ENCODE data around the gene ZNF804A. TPM values are rescaled to one million over a fixed set of nuclear protein-coding genes. Genes with fewer than 3 reads are reported as not detected.

The ZNF804A gene
- total RNA-seq, 4 donors from 2014 or later = 0.19 TPM; not detected in 3

GRCh38 chr2:184679219-184680018 is 81.1 kb downstream of the ZNF804A start:
- 79 to 92% methylated on average over 2 to 5 of the region's 7 CpGs for WGBS, 2 donors
- Histone ChIP-seq H3K27ac (no peak overlapping the region), H3K4me3 (no peak overlapping the region), H3K36me3 (no peaks in the 10 kb centered on the region), H3K27me3 (no peaks in the 10 kb centered on the region), H3K4me1 (no peaks in the 10 kb centered on the region), H3K9me3 (no peaks in the 10 kb centered on the region)
- intact Hi-C loops (cut with DNase I) = no loop called here
- DNase-seq = no peak
- no peak for TF ChIP-seq POLR2A (IDR thresholded peaks at IDR 0.05)
- TF ChIP-seq, protein P1, sequence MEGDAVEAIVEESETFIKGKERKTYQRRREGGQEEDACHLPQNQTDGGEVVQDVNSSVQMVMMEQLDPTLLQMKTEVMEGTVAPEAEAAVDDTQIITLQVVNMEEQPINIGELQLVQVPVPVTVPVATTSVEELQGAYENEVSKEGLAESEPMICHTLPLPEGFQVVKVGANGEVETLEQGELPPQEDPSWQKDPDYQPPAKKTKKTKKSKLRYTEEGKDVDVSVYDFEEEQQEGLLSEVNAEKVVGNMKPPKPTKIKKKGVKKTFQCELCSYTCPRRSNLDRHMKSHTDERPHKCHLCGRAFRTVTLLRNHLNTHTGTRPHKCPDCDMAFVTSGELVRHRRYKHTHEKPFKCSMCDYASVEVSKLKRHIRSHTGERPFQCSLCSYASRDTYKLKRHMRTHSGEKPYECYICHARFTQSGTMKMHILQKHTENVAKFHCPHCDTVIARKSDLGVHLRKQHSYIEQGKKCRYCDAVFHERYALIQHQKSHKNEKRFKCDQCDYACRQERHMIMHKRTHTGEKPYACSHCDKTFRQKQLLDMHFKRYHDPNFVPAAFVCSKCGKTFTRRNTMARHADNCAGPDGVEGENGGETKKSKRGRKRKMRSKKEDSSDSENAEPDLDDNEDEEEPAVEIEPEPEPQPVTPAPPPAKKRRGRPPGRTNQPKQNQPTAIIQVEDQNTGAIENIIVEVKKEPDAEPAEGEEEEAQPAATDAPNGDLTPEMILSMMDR (IDR thresholded peaks at IDR 0.05) = no peak

DNA sequence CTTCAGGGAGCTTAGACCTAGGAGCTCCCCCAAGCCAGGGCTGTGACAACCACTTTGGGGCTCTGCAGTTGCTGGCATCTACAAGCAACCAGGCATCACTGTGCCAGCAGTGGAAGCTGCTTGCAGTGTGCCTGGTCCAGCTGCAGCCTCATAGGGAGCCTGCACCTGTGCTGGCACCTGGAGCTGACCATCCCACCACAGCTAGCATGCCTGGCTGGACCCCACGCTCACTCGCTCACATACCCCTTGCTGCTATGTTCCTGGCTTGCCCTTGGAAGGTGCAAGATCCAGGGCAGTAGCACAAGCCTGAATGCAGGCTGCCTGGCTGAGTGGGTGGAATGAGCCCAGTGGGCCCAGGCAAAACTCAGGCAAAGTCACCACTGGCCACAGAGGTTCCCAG is 82.5 kb downstream of the ZNF804A start:
- Histone ChIP-seq H3K27me3 (no peaks in the 10 kb centered on the region), H3K4me3 (no peak overlapping the region), H3K36me3 (no peaks in the 10 kb centered on the region), H3K4me1 (no peaks in the 10 kb centered on the region), H3K27ac (no peak overlapping the region), H3K9me3 (no peaks in the 10 kb centered on the region)
- WGBS, 2 donors = 93% methylated on average over 2 of the region's 2 CpGs; no CpG with 5 or more reads in 1 of the 2 donors
- no peak for DNase-seq
- intact Hi-C loops (cut with DNase I) = no loop called here
- TF ChIP-seq, protein P1 (IDR thresholded peaks at IDR 0.05) = no peak
- no peak for TF ChIP-seq POLR2A (IDR thresholded peaks at IDR 0.05)

DNA sequence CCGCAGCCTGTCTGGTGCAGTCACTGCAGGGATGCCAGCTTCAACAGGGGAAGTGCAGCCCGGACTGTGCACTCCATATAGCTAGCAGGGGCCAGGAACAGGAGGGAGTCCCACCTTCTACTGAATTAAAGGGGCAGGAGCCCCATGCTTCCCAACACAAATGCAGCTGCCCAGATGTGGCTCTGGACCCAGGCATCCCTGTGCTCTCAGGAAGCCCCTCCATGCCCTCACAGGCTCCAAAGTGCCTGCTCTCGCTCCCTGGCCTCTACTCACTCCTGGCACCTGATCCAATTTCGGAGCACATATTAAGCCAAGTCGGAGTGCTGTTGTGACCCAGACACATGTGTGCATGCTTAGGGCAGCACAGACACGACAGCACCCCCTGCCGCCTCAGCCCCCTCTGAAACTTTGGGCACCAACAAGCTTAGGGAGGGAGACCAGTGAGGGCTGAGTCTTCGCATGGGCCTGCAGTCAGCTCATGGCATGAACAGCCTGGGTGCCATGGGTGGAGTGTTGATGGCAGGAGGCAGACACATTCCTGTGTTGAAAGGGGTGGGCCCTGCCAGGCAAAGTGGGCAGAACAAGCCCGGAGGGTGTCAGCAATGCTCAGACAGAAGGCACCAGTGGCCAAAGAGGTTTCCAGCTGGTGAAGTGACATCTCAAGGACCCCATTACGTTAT is 83.5 kb downstream of the ZNF804A start:
- no peaks in the 10 kb centered on the region for H3K9me3 ChIP-seq
- H3K36me3 ChIP-seq = no peaks in the 10 kb centered on the region
- WGBS, 2 donors = 73 to 80% methylated on average over 4 to 7 of the region's 10 CpGs
- no peak for DNase-seq
- TF ChIP-seq POLR2A (IDR thresholded peaks at IDR 0.05) = no peak
- TF ChIP-seq, protein P1 (IDR thresholded peaks at IDR 0.05) = no peak
- intact Hi-C loops (cut with DNase I) = no loop called here
- no peaks in the 10 kb centered on the region for H3K27me3 ChIP-seq
- H3K4me1 ChIP-seq = no peaks in the 10 kb centered on the region
- H3K27ac ChIP-seq = no peak overlapping the region
- no peak overlapping the region for H3K4me3 ChIP-seq

DNA sequence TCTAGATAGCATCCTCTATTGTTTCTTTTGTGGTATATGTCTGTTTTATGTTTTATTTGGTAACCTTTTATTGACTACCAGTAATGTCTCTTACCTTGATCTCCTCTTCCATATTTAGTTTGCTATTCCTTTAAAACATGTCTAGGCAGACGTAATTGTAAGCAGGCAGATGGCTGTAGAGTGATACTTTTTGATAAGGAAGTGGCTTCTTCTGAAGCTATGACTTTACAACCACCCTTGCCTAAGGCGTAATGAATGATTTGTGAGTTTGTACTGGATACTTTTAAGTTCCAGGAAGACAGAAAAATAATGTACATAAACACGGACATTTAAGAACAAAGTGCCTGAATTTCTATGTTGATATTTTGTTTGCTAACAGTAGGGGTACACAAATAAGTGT is 85.6 kb downstream of the ZNF804A start:
- Histone ChIP-seq H3K9me3 (no peaks in the 10 kb centered on the region), H3K4me1 (no peaks in the 10 kb centered on the region), H3K27me3 (no peaks in the 10 kb centered on the region), H3K4me3 (no peak overlapping the region), H3K36me3 (no peaks in the 10 kb centered on the region), H3K27ac (no peak overlapping the region)
- DNase-seq = no peak
- no peak for TF ChIP-seq POLR2A (IDR thresholded peaks at IDR 0.05)
- TF ChIP-seq, protein P1 (IDR thresholded peaks at IDR 0.05) = no peak
- intact Hi-C loops (cut with DNase I) = no loop called here
- 42 to 52% methylated on average over 3 of the region's 3 CpGs for WGBS, 2 donors

All from esophagus squamous epithelium (tissue), 5 donors.